Tibial nerve (tissue), 4 donors: ENCODE measurements around the gene AUTS2. TPM values are rescaled to one million over a fixed set of nuclear protein-coding genes. Genes with fewer than 3 reads are reported as not detected.

Experiments used
- DNase-seq, 2 donors: peaks; one replicate each; pipeline ENCODE4 v3.0.0-alpha.2; 2019; ENCODE audit warnings: low spot score in 2 of 2
- H3K27ac ChIP-seq, 4 donors: fragments of 200-600 bp; sonication (generic) in 3 of 4; one replicate each; pipeline ENCODE4 v1.5.1; 2017 to 2019; ENCODE audit warnings: mild to moderate bottlenecking in 1 of 4
- H3K27me3 ChIP-seq, 2 donors: fragments of 200-600 bp; sonication (generic) in 1 of 2; one replicate each; pipeline versions ENCODE4 v1.5.1 to v1.6.0; 2017 to 2019
- H3K36me3 ChIP-seq, 3 donors: fragments of 200-600 bp; sonication (generic); one replicate each; pipeline ENCODE4 v1.5.1; 2018 to 2019
- H3K4me1 ChIP-seq, 4 donors: fragments of 200-600 bp; sonication (generic) in 3 of 4; one replicate each; pipeline ENCODE4 v1.5.1; 2017 to 2019
- H3K4me3 ChIP-seq, 4 donors: fragments of 200-600 bp; sonication (generic) in 3 of 4; one replicate each; pipeline ENCODE4 v1.5.1; 2017 to 2019; ENCODE audit warnings: mild to moderate bottlenecking in 1 of 4, moderate library complexity in 1 of 4
- H3K9me3 ChIP-seq, 4 donors: fragments of 200-600 bp; sonication (generic) in 3 of 4; one replicate each; pipeline ENCODE4 v1.5.1; 2017 to 2019
- CTCF ChIP-seq, 5 experiments: fragments of 200-600 bp in 3 of 5; fragments of 450-650 bp in 2 of 5; sonication (generic) in 3 of 5; IDR thresholded peaks; one replicate each; pipeline ENCODE4 v1.5.1; 2016 to 2019; ENCODE audit warnings: antibody characterized with exemption in 5 of 5, mild to moderate bottlenecking in 3 of 5, moderate library complexity in 2 of 5
- EP300 ChIP-seq, 2 donors: sonication (generic); formaldehyde crosslinking; IDR thresholded peaks; one replicate each; pipeline ENCODE4 v1.6.1; 2017; ENCODE audit warnings: antibody characterized with exemption in 2 of 2, mild to moderate bottlenecking in 1 of 2
- POLR2A ChIP-seq, 2 donors: fragments of 450-650 bp; IDR thresholded peaks; one replicate each; pipeline ENCODE4 v1.6.1; 2017; ENCODE audit warnings: antibody characterized with exemption in 2 of 2, mild to moderate bottlenecking in 2 of 2, moderate library complexity in 2 of 2
- WGBS, 2 donors: methylation state at CpG; one replicate each; pipeline ENCODE4 v1.1.5; 2018; 5-methylcytosine and 5-hydroxymethylcytosine counted together
- total RNA-seq, 4 donors: library from RNA; depleted of rRNA; stranded (reverse); fragments of >200 nt; gene quantifications; one replicate each; pipeline ENCODE4 v1.1.0, GENCODE V29; 2016

AUTS2 gene
- total RNA-seq, 4 donors from 2014 or later = 56.6 to 87.9 (median 71.6) TPM

DNA sequence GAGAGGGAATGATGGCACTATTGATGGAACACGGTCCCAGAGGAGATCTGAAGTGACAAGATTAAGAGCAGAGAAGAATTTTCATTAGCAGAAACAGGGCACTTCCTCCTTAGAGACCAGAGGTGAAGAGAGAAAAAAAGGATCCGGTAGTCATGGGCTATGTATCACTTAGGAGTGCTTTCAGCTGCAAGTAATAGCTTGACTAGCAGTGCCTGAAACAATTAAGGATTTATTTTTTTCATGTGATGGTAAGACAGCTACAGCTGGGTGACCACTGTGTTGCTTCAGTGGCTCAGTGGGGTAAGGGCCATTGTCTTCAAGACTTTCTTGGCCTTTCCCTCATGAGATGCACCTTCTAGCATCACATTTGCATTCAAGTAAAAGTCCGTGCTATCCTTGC, 1018.5 kb downstream of the AUTS2 start:
- no peak for DNase-seq
- no peaks in the 10 kb centered on the region for H3K27me3 ChIP-seq
- no peak overlapping the region for H3K4me3 ChIP-seq
- H3K4me1 ChIP-seq = peaks cover 0 to 19% (median 5%) of the 10 kb centered on the region in 4 donors
- H3K9me3 ChIP-seq = no peaks in the 10 kb centered on the region
- 93% methylated on average over 3 of the region's 3 CpGs for WGBS, 2 donors
- no peak overlapping the region for H3K27ac ChIP-seq
- no peaks in the 10 kb centered on the region for H3K36me3 ChIP-seq
- no peak for TF ChIP-seq EP300 (IDR thresholded peaks at IDR 0.05)
- TF ChIP-seq CTCF (IDR thresholded peaks at IDR 0.05) = no peak
- TF ChIP-seq POLR2A (IDR thresholded peaks at IDR 0.05) = no peak

GRCh38 chr7:70618020-70618551, 1019.8 kb downstream of the AUTS2 start:
- TF ChIP-seq POLR2A (IDR thresholded peaks at IDR 0.05) (no peak), CTCF (IDR thresholded peaks at IDR 0.05) (no peak), EP300 (IDR thresholded peaks at IDR 0.05) (no peak)
- Histone ChIP-seq H3K27me3 (no peaks in the 10 kb centered on the region), H3K4me3 (no peak overlapping the region), H3K36me3 (no peaks in the 10 kb centered on the region), H3K27ac (no peak overlapping the region), H3K9me3 (no peaks in the 10 kb centered on the region), H3K4me1 (peaks cover 0 to 19% (median 5%) of the 10 kb centered on the region in 4 donors)
- WGBS, 2 donors = 67 to 78% methylated on average over 10 of the region's 10 CpGs
- no peak for DNase-seq

GRCh38 chr7:70619130-70619529, 1020.9 kb downstream of the AUTS2 start:
- H3K27me3 ChIP-seq = no peaks in the 10 kb centered on the region
- peaks cover 0 to 16% (median 5%) of the 10 kb centered on the region in 4 donors for H3K4me1 ChIP-seq
- H3K4me3 ChIP-seq = no peak overlapping the region
- TF ChIP-seq POLR2A (IDR thresholded peaks at IDR 0.05) = no peak
- TF ChIP-seq EP300 (IDR thresholded peaks at IDR 0.05) = no peak
- no peak for TF ChIP-seq CTCF (IDR thresholded peaks at IDR 0.05)
- WGBS, 2 donors = 73 to 75% methylated on average over 12 of the region's 12 CpGs
- no peak for DNase-seq
- no peak overlapping the region for H3K27ac ChIP-seq
- no peaks in the 10 kb centered on the region for H3K9me3 ChIP-seq
- H3K36me3 ChIP-seq = no peaks in the 10 kb centered on the region

GRCh38 chr7:70619659-70620058, 1021.4 kb downstream of the AUTS2 start:
- no peaks in the 10 kb centered on the region for H3K27me3 ChIP-seq
- no peak for TF ChIP-seq POLR2A (IDR thresholded peaks at IDR 0.05)
- no peak for TF ChIP-seq CTCF (IDR thresholded peaks at IDR 0.05)
- TF ChIP-seq EP300 (IDR thresholded peaks at IDR 0.05) = no peak

GRCh38 chr7:70620333-70621055, 1022.2 kb downstream of the AUTS2 start:
- H3K36me3 ChIP-seq = no peaks in the 10 kb centered on the region
- no peak for DNase-seq
- no peak overlapping the region for H3K27ac ChIP-seq
- no peaks in the 10 kb centered on the region for H3K27me3 ChIP-seq
- H3K4me1 ChIP-seq = peaks cover 0 to 6% (median 0%) of the 10 kb centered on the region in 4 donors
- TF ChIP-seq EP300 (IDR thresholded peaks at IDR 0.05) = no peak
- no peak for TF ChIP-seq CTCF (IDR thresholded peaks at IDR 0.05)
- no peak for TF ChIP-seq POLR2A (IDR thresholded peaks at IDR 0.05)
- H3K4me3 ChIP-seq = no peak overlapping the region
- no peaks in the 10 kb centered on the region for H3K9me3 ChIP-seq
- 64 to 68% methylated on average over 19 of the region's 19 CpGs for WGBS, 2 donors

More at GRCh38 chr7:70619659-70620058, 1021.4 kb downstream of the AUTS2 start:
- DNase-seq = no peak
- WGBS, 2 donors = 96 to 99% methylated on average over 7 of the region's 7 CpGs
- no peaks in the 10 kb centered on the region for H3K36me3 ChIP-seq
- H3K9me3 ChIP-seq = no peaks in the 10 kb centered on the region
- H3K4me1 ChIP-seq = peaks cover 0 to 11% (median 2%) of the 10 kb centered on the region in 4 donors
- no peak overlapping the region for H3K4me3 ChIP-seq
- H3K27ac ChIP-seq = no peak overlapping the region
